ENCODE results near the gene MEGF8. TPM values are rescaled to one million over a fixed set of nuclear protein-coding genes. Genes with fewer than 3 reads are reported as not detected.

The MEGF8 gene
- total and polyA plus RNA-seq, 4 donors, result 6.0 to 21.7 (median 11.1) TPM

GRCh38 chr19:42293540-42293939 lies 31.9 kb upstream of the MEGF8 start:
- no peaks in the 10 kb centered on the region for H3K4me1 ChIP-seq (ENCODE audit: control insufficient read depth in 5 of 5, insufficient read depth in 5 of 5, low read length in 5 of 5)
- peaks cover 10 to 71% (median 33%) of the 10 kb centered on the region in 4 donors for H3K36me3 ChIP-seq (ENCODE audit: control insufficient read depth in 4 of 4, insufficient read depth in 4 of 4, low read length in 4 of 4)
- TF ChIP-seq CTCF (IDR thresholded peaks at IDR 0.05; ENCODE audit: control extremely low read depth, extremely low read depth), result no peak
- no peak overlapping the region for H3K27ac ChIP-seq (ENCODE audit: low read depth in 1 of 2, low read length in 1 of 2)
- no peaks in the 10 kb centered on the region for H3K27me3 ChIP-seq (ENCODE audit: control insufficient read depth in 3 of 3, insufficient read depth in 3 of 3, low read length in 2 of 3)
- H3K9me3 ChIP-seq (ENCODE audit: control insufficient read depth in 4 of 4, insufficient read depth in 3 of 4, low read length in 3 of 4), result no peaks in the 10 kb centered on the region
- no peak overlapping the region for H3K9ac ChIP-seq (ENCODE audit: insufficient read depth in 1 of 2, low read length in 2 of 2)
- DNase-seq, result no peak
- H3K4me3 ChIP-seq, result no peak overlapping the region
- 90 to 91% methylated on average over 17 of the region's 17 CpGs for WGBS, 2 donors
- ATAC-seq (ENCODE audit: insufficient read depth, low FRiP score), result no peak

- Histone ChIP-seq H3K27me3 (ENCODE audit: control insufficient read depth in 3 of 3, insufficient read depth in 3 of 3, low read length in 2 of 3) (no peaks in the 10 kb centered on the region), H3K27ac (ENCODE audit: low read depth in 1 of 2, low read length in 1 of 2) (no peak overlapping the region), H3K9me3 (ENCODE audit: control insufficient read depth in 4 of 4, insufficient read depth in 3 of 4, low read length in 3 of 4) (no peaks in the 10 kb centered on the region), H3K9ac (ENCODE audit: insufficient read depth in 1 of 2, low read length in 2 of 2) (no peak overlapping the region), H3K4me1 (ENCODE audit: control insufficient read depth in 5 of 5, insufficient read depth in 5 of 5, low read length in 5 of 5) (no peaks in the 10 kb centered on the region), H3K36me3 (ENCODE audit: control insufficient read depth in 4 of 4, insufficient read depth in 4 of 4, low read length in 4 of 4) (peaks cover 10 to 67% (median 32%) of the 10 kb centered on the region in 4 donors), H3K4me3 (no peak overlapping the region)
- ATAC-seq (ENCODE audit: insufficient read depth, low FRiP score), result no peak
- WGBS, 2 donors, result 94 to 95% methylated on average over 13 to 15 of the region's 15 CpGs
- DNase-seq, result no peak
- TF ChIP-seq CTCF (IDR thresholded peaks at IDR 0.05; ENCODE audit: control extremely low read depth, extremely low read depth), result no peak
These were observed 31.5 kb upstream of the MEGF8 start for GRCh38 chr19:42293948-42294347.

- no peak overlapping the region for H3K27ac ChIP-seq (ENCODE audit: low read depth in 1 of 2, low read length in 1 of 2)
- no peaks in the 10 kb centered on the region for H3K27me3 ChIP-seq (ENCODE audit: control insufficient read depth in 3 of 3, insufficient read depth in 3 of 3, low read length in 2 of 3)
- 84 to 85% methylated on average over 24 of the region's 24 CpGs for WGBS, 2 donors
- no peaks in the 10 kb centered on the region for H3K4me1 ChIP-seq (ENCODE audit: control insufficient read depth in 5 of 5, insufficient read depth in 5 of 5, low read length in 5 of 5)
- ATAC-seq (ENCODE audit: insufficient read depth, low FRiP score) (no peak), DNase-seq (no peak)
- H3K4me3 ChIP-seq, result no peak overlapping the region
- no peak overlapping the region for H3K9ac ChIP-seq (ENCODE audit: insufficient read depth in 1 of 2, low read length in 2 of 2)
- no peaks in the 10 kb centered on the region for H3K9me3 ChIP-seq (ENCODE audit: control insufficient read depth in 4 of 4, insufficient read depth in 3 of 4, low read length in 3 of 4)
- TF ChIP-seq CTCF (IDR thresholded peaks at IDR 0.05; ENCODE audit: control extremely low read depth, extremely low read depth), result no peak
- peaks cover 10 to 60% (median 28%) of the 10 kb centered on the region in 4 donors for H3K36me3 ChIP-seq (ENCODE audit: control insufficient read depth in 4 of 4, insufficient read depth in 4 of 4, low read length in 4 of 4)
These were observed 30.8 kb upstream of the MEGF8 start for GRCh38 chr19:42294471-42295137.

- no peaks in the 10 kb centered on the region for H3K9me3 ChIP-seq (ENCODE audit: control insufficient read depth in 4 of 4, insufficient read depth in 3 of 4, low read length in 3 of 4)
- no peaks in the 10 kb centered on the region for H3K27me3 ChIP-seq (ENCODE audit: control insufficient read depth in 3 of 3, insufficient read depth in 3 of 3, low read length in 2 of 3)
- WGBS, 2 donors, result 76 to 85% methylated on average over 5 of the region's 5 CpGs
- H3K27ac ChIP-seq (ENCODE audit: low read depth in 1 of 2, low read length in 1 of 2), result no peak overlapping the region
- ATAC-seq (ENCODE audit: insufficient read depth, low FRiP score) (no peak), DNase-seq (no peak)
- no peak overlapping the region for H3K4me3 ChIP-seq
- no peaks in the 10 kb centered on the region for H3K4me1 ChIP-seq (ENCODE audit: control insufficient read depth in 5 of 5, insufficient read depth in 5 of 5, low read length in 5 of 5)
- no peak for TF ChIP-seq CTCF (IDR thresholded peaks at IDR 0.05; ENCODE audit: control extremely low read depth, extremely low read depth)
- H3K9ac ChIP-seq (ENCODE audit: insufficient read depth in 1 of 2, low read length in 2 of 2), result no peak overlapping the region
- peaks cover 10 to 53% (median 25%) of the 10 kb centered on the region in 4 donors for H3K36me3 ChIP-seq (ENCODE audit: control insufficient read depth in 4 of 4, insufficient read depth in 4 of 4, low read length in 4 of 4)
These were observed 30.1 kb upstream of the MEGF8 start for GRCh38 chr19:42295342-42295741.

Data from lung (tissue), 12 donors.